Subcutaneous adipose tissue (tissue), 4 donors: ENCODE results near the gene CNKSR1. TPM values are rescaled to one million over a fixed set of nuclear protein-coding genes. Genes with fewer than 3 reads are reported as not detected.

Experiments used
- CTCF ChIP-seq: fragments of 450-650 bp; IDR thresholded peaks from one replicate; pipeline ENCODE4 v1.5.1; 2016; ENCODE audit warnings: low read depth, mild to moderate bottlenecking, control low read depth, antibody characterized with exemption, moderate library complexity
- total RNA-seq, 4 donors: library from RNA; depleted of rRNA; stranded (reverse); fragments of >200 nt; gene quantifications; one replicate each; pipeline ENCODE4 v1.1.0, GENCODE V29; 2016

Gene CNKSR1
- total RNA-seq, 4 donors from 2014 or later: 2.1 TPM; not detected in 3

GRCh38 chr1:26189331-26189730, 12.0 kb downstream of the CNKSR1 start:
- TF ChIP-seq CTCF: no peak

DNA sequence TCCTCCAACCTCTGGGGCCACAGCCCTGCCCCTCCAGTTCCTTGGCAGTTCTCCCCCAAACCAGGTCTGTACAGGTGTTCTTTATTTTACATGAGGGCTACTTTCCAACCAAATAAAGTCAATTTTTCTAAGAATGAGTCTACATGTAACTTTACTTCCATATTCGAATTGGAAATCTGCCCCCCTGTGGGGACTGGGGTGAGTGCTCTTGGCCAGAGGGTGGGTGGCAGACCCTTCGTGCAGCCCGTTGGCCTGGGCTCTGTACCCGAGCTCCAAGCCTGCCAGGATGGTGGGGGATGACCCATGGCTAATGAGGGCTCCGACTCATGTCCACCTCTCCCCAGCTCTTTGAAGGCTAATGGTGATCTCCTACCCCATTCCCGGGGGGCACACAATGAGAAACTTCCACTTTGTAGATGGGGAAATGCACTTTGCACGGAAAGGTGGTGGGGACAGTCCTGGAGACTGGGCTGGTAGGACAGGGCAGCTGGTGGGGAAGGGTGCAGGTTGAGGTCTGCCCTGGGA, 12.5 kb downstream of the CNKSR1 start:
- TF ChIP-seq CTCF: no peak

DNA sequence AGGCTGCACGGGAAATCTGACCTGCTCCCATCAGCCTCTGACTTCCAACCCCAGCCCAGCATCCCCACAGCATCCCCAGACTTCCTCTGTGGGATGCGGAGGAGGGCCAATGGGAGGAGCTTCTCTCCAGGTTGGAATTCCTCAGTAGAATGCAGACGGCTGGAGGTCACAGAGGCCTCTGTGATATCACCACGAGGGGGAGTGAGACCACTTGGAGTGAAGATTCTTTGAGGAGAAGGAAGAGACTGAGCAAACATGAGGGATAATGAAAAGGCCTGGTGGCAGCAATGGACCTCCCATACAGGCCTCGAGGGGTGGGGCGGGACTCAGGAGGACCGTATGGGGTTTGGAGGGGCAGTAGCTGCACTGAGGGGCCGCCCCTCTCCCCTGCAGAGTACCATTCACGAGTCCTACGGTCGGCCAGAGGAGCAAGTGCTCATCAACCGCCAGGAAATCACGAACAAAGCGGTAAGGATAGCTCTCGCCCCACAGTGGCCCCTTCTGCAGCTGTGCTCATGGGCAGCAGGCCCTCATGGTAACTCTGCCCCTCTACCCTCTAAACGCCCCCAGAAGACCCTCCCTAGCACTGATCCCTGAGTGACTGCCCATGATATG, 13.2 kb downstream of the CNKSR1 start, which contains the start of gene CATSPER4:
TSS of gene CATSPER4 (plus strand) at position 230 of the 615 bp plus-strand sequence. CDS start at position 256, 26 bp downstream.
- TF ChIP-seq CTCF: no peak

- TF ChIP-seq CTCF: no peak
These were observed 14.4 kb downstream of the CNKSR1 start for GRCh38 chr1:26191739-26192138.

DNA sequence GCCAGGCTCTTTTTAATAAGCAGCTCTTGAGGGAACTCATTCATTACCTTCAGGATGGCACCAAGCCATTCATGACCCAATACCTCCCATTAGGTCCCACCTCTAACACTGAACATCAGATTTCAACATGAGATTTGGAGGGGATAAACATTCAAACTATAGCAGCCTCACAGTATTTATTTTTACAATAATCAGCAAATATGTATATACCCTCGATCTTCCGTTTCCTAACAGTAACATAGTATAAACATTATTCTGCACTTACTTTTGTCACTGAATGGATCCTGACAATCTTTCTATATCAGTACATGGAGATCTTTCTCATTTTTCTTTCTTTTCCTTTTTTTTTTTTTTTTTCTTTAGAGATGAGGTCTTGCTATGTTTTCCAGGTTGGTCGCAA, 18.5 kb downstream of the CNKSR1 start:
- no peak for TF ChIP-seq CTCF

DNA sequence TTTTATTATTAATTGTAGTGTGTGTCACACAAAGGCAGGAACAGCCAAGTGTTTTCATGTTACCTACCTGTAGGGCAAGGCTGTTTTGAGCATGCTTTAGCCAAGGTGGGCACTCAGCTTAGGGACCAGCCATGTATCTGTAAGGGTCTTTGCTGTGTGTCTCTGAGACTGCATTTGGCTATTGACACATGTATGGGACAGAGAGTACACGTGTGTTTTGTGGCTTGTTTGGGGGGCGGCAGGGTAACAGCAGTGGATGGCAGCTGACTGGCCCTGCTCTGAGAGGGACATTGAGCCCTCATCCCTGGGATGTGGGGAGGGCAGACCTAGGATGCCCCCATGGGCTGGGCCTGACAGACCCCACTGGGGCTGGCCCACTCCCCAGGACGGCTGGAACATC, 20.0 kb downstream of the CNKSR1 start:
- no peak for TF ChIP-seq CTCF

DNA sequence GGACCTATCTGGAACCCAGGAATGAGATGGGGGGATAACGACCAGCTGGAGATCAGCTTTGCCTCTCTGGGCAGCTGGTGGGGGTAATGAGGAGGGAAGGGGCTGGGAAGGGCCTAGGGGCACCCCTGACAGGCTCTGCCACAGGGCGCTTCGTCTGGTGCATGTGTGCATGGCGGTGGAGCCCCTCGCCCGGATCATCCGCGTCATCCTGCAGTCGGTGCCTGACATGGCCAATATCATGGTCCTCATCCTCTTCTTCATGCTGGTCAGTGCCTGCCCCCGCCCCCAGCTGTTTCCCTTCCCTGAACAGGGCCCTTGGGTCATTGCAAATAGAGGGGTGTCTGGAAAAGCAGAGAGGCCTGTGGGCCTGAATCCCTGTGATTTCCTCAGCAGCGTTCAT, 20.5 kb downstream of the CNKSR1 start:
- no peak for TF ChIP-seq CTCF
